22Rv1 (cell line): ENCODE measurements around the gene CFAP91.

Source experiments
- ZFX ChIP-seq: fragments of 450-650 bp; IDR thresholded peaks from 2 replicates; pipeline ENCODE4 v1.6.1; 2017; ENCODE audit warnings: antibody characterized with exemption, borderline replicate concordance
- TF ChIP-seq, protein P1 (sequence below): fragments of 450-650 bp; IDR thresholded peaks from 2 replicates; pipeline ENCODE4 v1.5.1; 2017; ENCODE audit warnings: mild to moderate bottlenecking

DNA sequence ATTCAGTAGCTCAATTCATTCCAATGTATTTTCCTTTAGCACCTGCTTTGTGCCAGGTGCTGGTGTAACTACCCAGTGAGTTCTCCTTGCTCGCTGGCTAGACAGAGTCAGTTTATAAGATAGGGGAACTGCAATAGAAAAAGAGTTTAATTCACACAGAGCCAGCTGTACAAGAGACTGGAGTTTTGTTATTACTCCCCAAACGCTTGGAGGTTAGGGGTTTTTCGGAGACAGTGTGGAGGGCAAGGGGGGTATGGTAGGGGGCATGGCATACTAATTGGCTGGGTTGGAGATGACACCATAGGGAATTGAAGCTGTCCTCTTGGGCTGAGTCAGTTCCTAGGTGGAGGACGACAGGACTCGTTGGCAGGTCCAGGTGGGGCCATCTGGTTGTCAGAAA lies 5.4 kb upstream of the CFAP91 start:
- TF ChIP-seq, protein P1, sequence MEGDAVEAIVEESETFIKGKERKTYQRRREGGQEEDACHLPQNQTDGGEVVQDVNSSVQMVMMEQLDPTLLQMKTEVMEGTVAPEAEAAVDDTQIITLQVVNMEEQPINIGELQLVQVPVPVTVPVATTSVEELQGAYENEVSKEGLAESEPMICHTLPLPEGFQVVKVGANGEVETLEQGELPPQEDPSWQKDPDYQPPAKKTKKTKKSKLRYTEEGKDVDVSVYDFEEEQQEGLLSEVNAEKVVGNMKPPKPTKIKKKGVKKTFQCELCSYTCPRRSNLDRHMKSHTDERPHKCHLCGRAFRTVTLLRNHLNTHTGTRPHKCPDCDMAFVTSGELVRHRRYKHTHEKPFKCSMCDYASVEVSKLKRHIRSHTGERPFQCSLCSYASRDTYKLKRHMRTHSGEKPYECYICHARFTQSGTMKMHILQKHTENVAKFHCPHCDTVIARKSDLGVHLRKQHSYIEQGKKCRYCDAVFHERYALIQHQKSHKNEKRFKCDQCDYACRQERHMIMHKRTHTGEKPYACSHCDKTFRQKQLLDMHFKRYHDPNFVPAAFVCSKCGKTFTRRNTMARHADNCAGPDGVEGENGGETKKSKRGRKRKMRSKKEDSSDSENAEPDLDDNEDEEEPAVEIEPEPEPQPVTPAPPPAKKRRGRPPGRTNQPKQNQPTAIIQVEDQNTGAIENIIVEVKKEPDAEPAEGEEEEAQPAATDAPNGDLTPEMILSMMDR, result no peak
- no peak for TF ChIP-seq ZFX
